HCT116 (cell line): ENCODE measurements around the gene FAAP100. TPM values are rescaled to one million over a fixed set of nuclear protein-coding genes. Genes with fewer than 3 reads are reported as not detected.

Experiments
- ATAC-seq: fragments of 200-7000 bp; cut with Tn5 transposase; 2 replicates; pipeline ENCODE4 v1.9.1; 2020; ENCODE audit warnings: mild to moderate bottlenecking, moderate library complexity
- BruUV-seq: library from RNA; stranded (reverse); fragments of 400-500 nt; replicated peaks from 2 replicates; lab custom pipeline; 2021; lab: Mats Ljungman, UMichigan
- CTCF ChIA-PET: fragments of 300-600 bp; sonication (Branson Sonifier 250); formaldehyde crosslinking; loops from one replicate; lab custom pipeline; 2021; ENCODE audit warnings: antibody characterized with exemption; lab: Charles Lee
- POLR2A ChIA-PET: fragments of 300-600, 350-600 bp; sonication (Branson Sonifier 250); formaldehyde crosslinking; loops from one replicate; lab custom pipeline; 2021; ENCODE audit warnings: antibody characterized with exemption; lab: Charles Lee
- RAD21 ChIA-PET, 2 experiments: fragments of 300-600 bp; sonication (Branson Sonifier 250); formaldehyde crosslinking; loops; one replicate each; lab custom pipeline; 2023; ENCODE audit warnings: low total read pairs in 2 of 2; ENCODE audit not compliant: uncharacterized antibody in 2 of 2, unreplicated experiment in 2 of 2, low non-redundant PET in 1 of 2; lab: Charles Lee
- DNase-seq: peaks from one replicate; pipeline ENCODE4 v3.0.0-alpha.2; 2010; ENCODE audit warnings: low read depth, low spot score
- H2AFZ ChIP-seq: fragments of 200-600 bp; shearing (Covaris generic), sonication (generic); 2 replicates; pipeline ENCODE4 v1.6.1; 2017; ENCODE audit warnings: low read depth, mixed run types, mixed read lengths, antibody characterized with exemption, low read length; ENCODE audit not compliant: poor library complexity, severe bottlenecking
- H3K27ac ChIP-seq: 2 replicates; pipeline ENCODE4 v1.5.1; 2012; ENCODE audit warnings: low read depth, low read length
- H3K27me3 ChIP-seq: fragments of 200-600 bp; sonication (generic); 2 replicates; pipeline ENCODE4 v1.6.1; 2016; ENCODE audit warnings: mixed run types, low read length, mixed read lengths; ENCODE audit not compliant: insufficient read depth
- H3K36me3 ChIP-seq, 2 experiments: fragments of 200-500 bp in 1 of 2; fragments of 200-600 bp in 1 of 2; sonication (Bioruptor generic) in 1 of 2; sonication (generic) in 1 of 2; 2 replicates each; pipeline versions ENCODE4 v1.5.1 to v1.6.1; 2014 to 2016; ENCODE audit warnings: low read length in 2 of 2, inconsistent platforms in 1 of 2, mixed read lengths in 1 of 2, mixed run types in 1 of 2; ENCODE audit not compliant: insufficient read depth in 2 of 2, control insufficient read depth in 1 of 2
- H3K4me1 ChIP-seq, 2 experiments: fragments of 200-600 bp in 1 of 2; sonication (generic) in 1 of 2; 2 replicates each; pipeline versions ENCODE4 v1.5.1 to v1.6.1; 2012 to 2017; ENCODE audit warnings: low read length in 2 of 2, inconsistent platforms in 1 of 2, mild to moderate bottlenecking in 1 of 2, mixed read lengths in 1 of 2, mixed run types in 1 of 2, moderate library complexity in 1 of 2; ENCODE audit not compliant: insufficient read depth in 2 of 2, control insufficient read depth in 1 of 2
- H3K4me2 ChIP-seq: fragments of 200-600 bp; sonication (generic); 2 replicates; pipeline ENCODE4 v1.6.1; 2017; ENCODE audit warnings: mixed run types, low read length, mixed read lengths
- H3K4me3 ChIP-seq, 2 experiments: fragments of 200-600 bp in 1 of 2; sonication (generic) in 1 of 2; replicated peaks in 1 of 2; 2 replicates each; pipeline ENCODE4 v1.5.1; 2011 to 2016; ENCODE audit warnings: low read length in 2 of 2, control low read depth in 1 of 2, low read depth in 1 of 2, mild to moderate bottlenecking in 1 of 2, mixed read lengths in 1 of 2, mixed run types in 1 of 2
- H3K79me2 ChIP-seq: fragments of 200-600 bp; sonication (generic); 2 replicates; pipeline ENCODE4 v1.6.1; 2017; ENCODE audit warnings: mild to moderate bottlenecking, mixed run types, low read length, moderate library complexity, mixed read lengths; ENCODE audit not compliant: insufficient read depth
- H3K9ac ChIP-seq: fragments of 200-600 bp; sonication (generic); 2 replicates; pipeline ENCODE4 v1.6.1; 2016; ENCODE audit warnings: low read length, mixed read lengths
- H3K9me2 ChIP-seq: fragments of 200-600 bp; sonication (generic), shearing (Covaris generic); 2 replicates; pipeline ENCODE4 v1.6.1; 2017; ENCODE audit warnings: mixed run types, mild to moderate bottlenecking, moderate library complexity; ENCODE audit not compliant: insufficient read depth
- H3K9me3 ChIP-seq, 2 experiments: fragments of 200-500 bp in 1 of 2; fragments of 200-600 bp in 1 of 2; sonication (Bioruptor generic) in 1 of 2; sonication (generic) in 1 of 2; 2 replicates each; pipeline ENCODE4 v1.6.1; 2014 to 2017; ENCODE audit warnings: low read length in 2 of 2, mixed read lengths in 2 of 2, inconsistent platforms in 1 of 2, low read depth in 1 of 2, mild to moderate bottlenecking in 1 of 2, mixed run types in 1 of 2, moderate library complexity in 1 of 2; ENCODE audit not compliant: control insufficient read depth in 1 of 2, insufficient read depth in 1 of 2
- H4K20me1 ChIP-seq: fragments of 200-600 bp; sonication (generic), shearing (Covaris generic); 2 replicates; pipeline ENCODE4 v1.6.1; 2017; ENCODE audit warnings: mixed run types, mild to moderate bottlenecking, moderate library complexity; ENCODE audit not compliant: insufficient read depth
- CBX3 ChIP-seq: IDR thresholded peaks from 2 replicates; pipeline ENCODE4 v1.6.1; 2012; ENCODE audit warnings: low read depth
- EGR1 ChIP-seq: IDR thresholded peaks from 2 replicates; pipeline ENCODE4 v1.6.1; 2012; ENCODE audit warnings: low read depth
- ELF1 ChIP-seq: IDR thresholded peaks from 2 replicates; pipeline ENCODE4 v1.6.1; 2012; ENCODE audit warnings: low read depth, borderline replicate concordance
- EZH2 ChIP-seq: fragments of 200-600 bp; sonication (generic); IDR thresholded peaks from 2 replicates; pipeline ENCODE4 v1.6.1; 2017; ENCODE audit warnings: antibody characterized with exemption, mixed run types
- EZH2phosphoT487 ChIP-seq: fragments of 200-600 bp; IDR thresholded peaks from 2 replicates; pipeline ENCODE4 v1.6.1; 2018; ENCODE audit warnings: antibody characterized with exemption, borderline replicate concordance
- FOSL1 ChIP-seq: IDR thresholded peaks from 2 replicates; pipeline ENCODE4 v1.6.1; 2012; ENCODE audit warnings: low read depth
- JUND ChIP-seq: IDR thresholded peaks from 2 replicates; pipeline ENCODE4 v1.6.1; 2012
- MAX ChIP-seq: IDR thresholded peaks from 2 replicates; pipeline ENCODE4 v1.6.1; 2012
- POLR2AphosphoS5 ChIP-seq: IDR thresholded peaks from 2 replicates; pipeline ENCODE4 v1.6.1; 2011; ENCODE audit warnings: mild to moderate bottlenecking, low read depth, low read length, moderate library complexity
- RAD21 ChIP-seq: IDR thresholded peaks from 2 replicates; pipeline ENCODE4 v1.6.1; 2012; ENCODE audit warnings: low read depth, mild to moderate bottlenecking
- REST ChIP-seq: IDR thresholded peaks from 2 replicates; pipeline ENCODE4 v1.6.1; 2012; ENCODE audit warnings: low read depth
- SIN3A ChIP-seq: IDR thresholded peaks from 2 replicates; pipeline ENCODE4 v1.6.1; 2012; ENCODE audit warnings: low read depth
- SP1 ChIP-seq: IDR thresholded peaks from 2 replicates; pipeline ENCODE4 v1.6.1; 2012; ENCODE audit warnings: low read depth
- TCF7L2 ChIP-seq: IDR thresholded peaks from 2 replicates; pipeline ENCODE4 v1.7.0; 2011; ENCODE audit warnings: borderline replicate concordance, inconsistent platforms; ENCODE audit not compliant: insufficient read depth, insufficient read length; ENCODE audit errors: extremely low read depth
- YY1 ChIP-seq: IDR thresholded peaks from 2 replicates; pipeline ENCODE4 v1.6.1; 2011; ENCODE audit warnings: low read length, low read depth, moderate library complexity, mild to moderate bottlenecking; ENCODE audit not compliant: insufficient replicate concordance; ENCODE audit errors: extremely low read depth
- ZFX ChIP-seq: fragments of 450-650 bp; IDR thresholded peaks from 2 replicates; pipeline ENCODE4 v1.6.1; 2017
- ZNF274 ChIP-seq: fragments of 200-500 bp; sonication (Bioruptor generic); IDR thresholded peaks from 2 replicates; pipeline ENCODE4 v1.6.1; 2014; ENCODE audit warnings: mild to moderate bottlenecking, low read depth, low read length, inconsistent platforms
- intact Hi-C: fragments of 100-400 bp; cut with micrococcal nuclease; formaldehyde crosslinking; loops from 2 replicates; pipeline ENCODE4 v1.10.0; 2022
- total RNA-seq: library from RNA; stranded (reverse); gene quantifications from one replicate; pipeline ENCODE4 v1.2.1, GENCODE V29; 2021; ENCODE audit not compliant: unreplicated experiment
- TF ChIP-seq, protein P1 (sequence below): IDR thresholded peaks from 2 replicates; pipeline ENCODE4 v1.6.1; 2012
- TF ChIP-seq, protein P2 (sequence below): IDR thresholded peaks from 2 replicates; pipeline ENCODE4 v1.6.1; 2011; ENCODE audit warnings: mild to moderate bottlenecking, low read length, moderate library complexity; ENCODE audit not compliant: insufficient replicate concordance; ENCODE audit errors: extremely low read depth

FAAP100 gene
- total RNA-seq, 1 experiment from 2014 or later, result 53.4 TPM

GRCh38 chr17:81536299-81537290, 15.6 kb downstream of the FAAP100 start:
- no peak for ATAC-seq
- H3K4me3 ChIP-seq, result no peak overlapping the region
- DNase-seq, result no peak
- no peaks in the 10 kb centered on the region for H3K27me3 ChIP-seq
- H3K36me3 ChIP-seq, result peaks cover 0 to 9% of the 10 kb centered on the region in 2 experiments; a peak in 1 of 4 replicates
- no TSS peak for BruUV-seq
- ChIA-PET CTCF (interaction anchor here (1.0 kb wide), 3 partner anchors 21 to 394 kb away, joined by 3 to 6 read pairs (median 4); no protein-coding TSS in a partner anchor), RAD21 (interaction anchor here (1.0 kb wide), 2 partner anchors 52 kb away, joined by 3 to 5 read pairs; no protein-coding TSS in a partner anchor), POLR2A (interaction anchor here (0.6 kb wide), 1 partner anchor 105 kb away, joined by 5 read pairs; no protein-coding TSS in a partner anchor)
- H3K27ac ChIP-seq, result no peak overlapping the region
- no peaks in the 10 kb centered on the region for H3K79me2 ChIP-seq
- TF ChIP-seq, protein P1, sequence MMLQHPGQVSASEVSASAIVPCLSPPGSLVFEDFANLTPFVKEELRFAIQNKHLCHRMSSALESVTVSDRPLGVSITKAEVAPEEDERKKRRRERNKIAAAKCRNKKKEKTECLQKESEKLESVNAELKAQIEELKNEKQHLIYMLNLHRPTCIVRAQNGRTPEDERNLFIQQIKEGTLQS, result no peak
- TF ChIP-seq TCF7L2 (no peak), EZH2 (no peak), FOSL1 (no peak), ZFX (no peak), ELF1 (no peak), EZH2phosphoT487 (no peak), CBX3 (no peak), MAX (no peak), JUND (no peak), RAD21 (no peak), POLR2AphosphoS5 (no peak; the same call in 1 of the 2 replicates), EGR1 (no peak), YY1 (no peak), SIN3A (no peak), REST (no peak), SP1 (no peak), ZNF274 (no peak)
- TF ChIP-seq, protein P2, sequence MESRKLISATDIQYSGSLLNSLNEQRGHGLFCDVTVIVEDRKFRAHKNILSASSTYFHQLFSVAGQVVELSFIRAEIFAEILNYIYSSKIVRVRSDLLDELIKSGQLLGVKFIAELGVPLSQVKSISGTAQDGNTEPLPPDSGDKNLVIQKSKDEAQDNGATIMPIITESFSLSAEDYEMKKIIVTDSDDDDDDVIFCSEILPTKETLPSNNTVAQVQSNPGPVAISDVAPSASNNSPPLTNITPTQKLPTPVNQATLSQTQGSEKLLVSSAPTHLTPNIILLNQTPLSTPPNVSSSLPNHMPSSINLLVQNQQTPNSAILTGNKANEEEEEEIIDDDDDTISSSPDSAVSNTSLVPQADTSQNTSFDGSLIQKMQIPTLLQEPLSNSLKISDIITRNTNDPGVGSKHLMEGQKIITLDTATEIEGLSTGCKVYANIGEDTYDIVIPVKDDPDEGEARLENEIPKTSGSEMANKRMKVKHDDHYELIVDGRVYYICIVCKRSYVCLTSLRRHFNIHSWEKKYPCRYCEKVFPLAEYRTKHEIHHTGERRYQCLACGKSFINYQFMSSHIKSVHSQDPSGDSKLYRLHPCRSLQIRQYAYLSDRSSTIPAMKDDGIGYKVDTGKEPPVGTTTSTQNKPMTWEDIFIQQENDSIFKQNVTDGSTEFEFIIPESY, result no peak
- H2AFZ ChIP-seq, result no peak overlapping the region
- H3K9me3 ChIP-seq, result peaks cover 0 to 2% of the 10 kb centered on the region in 2 experiments; a peak in 1 of 4 replicates
- H3K4me2 ChIP-seq, result no peak overlapping the region
- H4K20me1 ChIP-seq, result no peaks in the 10 kb centered on the region
- H3K9ac ChIP-seq, result no peak overlapping the region
- no peaks in the 10 kb centered on the region for H3K9me2 ChIP-seq
- H3K4me1 ChIP-seq, result peaks cover 3 to 7% of the 10 kb centered on the region in 2 experiments; a peak in 2 of 4 replicates
- intact Hi-C loops, result loop anchor here (1.0 to 5.0 kb wide), 2 partner anchors 52 to 164 kb away; no protein-coding TSS in a partner anchor
